Pulmonary artery endothelial cell (primary cell): ENCODE results near the gene OTX2. TPM values are rescaled to one million over a fixed set of nuclear protein-coding genes. Genes with fewer than 3 reads are reported as not detected.

Experiments
- DNase-seq: peaks from one replicate; pipeline ENCODE4 v3.0.0-alpha.2; 2011; ENCODE audit warnings: low read depth, low spot score
- total RNA-seq: library from RNA; depleted of rRNA; stranded (reverse); fragments of >200 nt; gene quantifications from 2 replicates; pipeline ENCODE4 v1.2.3, GENCODE V29; 2014

OTX2 gene
- total RNA-seq, 1 donor from 2014 or later: not detected

DNA sequence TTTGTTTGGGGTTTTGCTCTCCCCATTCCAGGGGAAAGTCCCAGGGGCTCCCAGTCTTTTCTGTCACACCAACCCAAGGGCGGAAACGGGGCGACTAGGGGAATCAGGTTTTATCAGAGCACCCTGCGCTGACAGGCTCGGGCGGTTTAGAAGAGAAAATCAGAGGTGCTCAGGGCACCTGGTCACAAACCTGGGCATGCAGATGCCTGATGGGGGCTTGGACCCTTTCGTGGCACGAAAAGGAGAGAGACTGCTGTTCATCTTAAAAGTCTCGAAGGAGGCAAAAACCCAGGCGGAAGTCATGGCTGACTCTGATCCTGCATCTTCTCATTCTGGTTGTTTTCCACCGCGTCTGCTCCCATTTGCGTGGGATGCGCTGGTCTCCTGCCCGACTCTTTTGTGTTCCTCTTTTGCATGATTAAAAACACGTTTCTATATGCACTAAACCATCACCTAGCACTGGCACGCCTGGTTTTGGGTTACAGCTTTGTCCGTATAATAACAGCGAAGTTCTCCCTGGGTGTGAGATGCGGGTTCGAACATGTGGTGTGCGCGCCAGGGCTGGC lies 13.2 kb downstream of the OTX2 start:
- no peak for DNase-seq

DNA sequence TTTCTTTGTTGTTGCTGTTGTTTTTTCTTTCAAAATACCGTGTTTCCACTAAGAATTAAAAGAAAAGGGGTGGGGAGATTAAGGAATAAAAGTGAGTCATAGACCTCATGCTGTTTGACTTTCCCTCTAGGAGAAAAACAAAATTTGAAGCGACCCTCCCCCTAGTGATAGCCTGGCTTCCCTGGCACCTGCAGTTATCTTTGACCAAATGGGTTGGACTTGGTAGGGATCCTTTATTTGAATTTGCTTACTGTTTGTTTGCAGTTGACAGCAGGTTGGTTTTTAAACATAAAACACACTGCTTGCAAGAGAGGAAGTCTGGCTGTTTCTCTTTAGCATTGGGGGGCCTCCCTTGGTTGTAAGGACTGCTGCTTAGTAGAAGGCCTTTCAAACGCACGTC lies 14.0 kb downstream of the OTX2 start:
- DNase-seq: no peak

DNA sequence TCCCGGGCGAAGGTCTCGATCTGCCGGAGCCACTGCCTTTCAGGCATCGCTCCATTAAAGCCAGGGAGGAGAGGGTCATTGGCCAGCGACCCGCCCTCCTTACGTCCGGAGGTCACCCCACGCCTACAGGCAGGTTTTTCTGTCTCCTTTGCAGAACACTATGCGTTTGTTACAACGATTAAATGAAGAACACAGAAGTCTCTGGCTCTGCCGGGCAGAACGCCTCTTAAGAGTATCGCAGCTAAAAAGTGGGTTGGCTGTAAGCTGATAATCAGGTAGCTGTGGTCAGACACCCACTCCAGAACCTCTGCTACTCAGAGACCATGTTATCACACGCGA lies 15.0 kb downstream of the OTX2 start:
- DNase-seq: no peak

DNA sequence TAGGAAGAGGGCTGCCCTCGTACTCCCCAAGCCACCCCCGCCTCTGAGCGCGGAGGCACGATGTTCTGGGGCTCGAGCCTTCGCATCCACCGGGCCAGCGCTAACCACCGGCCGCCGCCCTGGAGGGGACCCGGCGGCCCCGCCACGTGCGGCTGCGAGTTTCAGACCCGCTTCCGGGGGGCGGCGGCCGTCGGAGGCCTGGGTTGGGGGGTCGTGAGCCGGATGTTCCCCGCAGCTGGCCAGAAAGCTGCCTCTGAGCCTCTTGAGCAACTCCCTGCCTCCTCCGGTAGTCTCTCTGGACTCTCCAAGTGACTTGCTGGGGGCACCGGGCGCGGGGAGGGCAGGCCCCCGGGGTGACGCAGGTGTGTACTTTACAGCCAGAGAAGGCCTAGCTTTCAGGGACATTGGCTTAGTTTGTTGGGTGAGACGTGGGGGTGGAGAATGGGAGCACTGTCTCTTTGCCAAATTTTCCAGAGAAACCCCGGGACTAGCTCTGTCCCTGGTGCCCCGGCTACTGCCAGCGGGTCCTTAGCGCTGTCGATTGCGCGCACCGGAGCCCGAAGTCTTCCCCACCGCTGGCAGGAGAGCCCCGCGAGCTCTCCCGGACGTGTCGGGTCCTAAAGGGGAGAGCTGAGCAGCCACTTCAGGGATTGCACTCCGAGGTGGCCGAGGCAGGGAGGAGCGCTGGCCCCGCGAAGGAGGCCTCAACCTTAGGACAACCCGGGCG lies 15.6 kb downstream of the OTX2 start:
- DNase-seq: no peak

DNA sequence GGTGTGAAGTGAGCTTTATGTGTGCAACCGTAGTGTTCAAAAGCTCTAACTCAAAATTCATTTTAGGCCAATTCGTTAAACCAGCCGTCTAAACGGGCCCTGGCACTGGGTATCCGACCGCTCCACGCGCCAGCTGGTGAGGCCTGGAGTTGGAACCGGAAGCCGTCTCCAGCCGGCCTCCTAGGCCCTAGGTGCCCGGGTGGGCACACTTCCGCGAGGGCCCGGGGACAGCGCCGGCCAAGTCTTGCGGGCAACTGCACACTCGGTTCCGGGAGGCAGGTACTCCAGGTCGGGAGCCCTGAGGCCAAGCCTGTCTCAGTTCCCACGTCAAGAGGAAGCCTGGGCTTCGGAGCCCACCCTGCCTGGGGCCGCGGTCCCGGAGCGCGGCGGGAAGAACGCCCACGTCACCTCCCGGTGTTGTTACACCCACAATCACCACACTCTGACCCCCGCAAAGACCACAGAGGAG lies 16.2 kb downstream of the OTX2 start:
- DNase-seq: no peak

DNA sequence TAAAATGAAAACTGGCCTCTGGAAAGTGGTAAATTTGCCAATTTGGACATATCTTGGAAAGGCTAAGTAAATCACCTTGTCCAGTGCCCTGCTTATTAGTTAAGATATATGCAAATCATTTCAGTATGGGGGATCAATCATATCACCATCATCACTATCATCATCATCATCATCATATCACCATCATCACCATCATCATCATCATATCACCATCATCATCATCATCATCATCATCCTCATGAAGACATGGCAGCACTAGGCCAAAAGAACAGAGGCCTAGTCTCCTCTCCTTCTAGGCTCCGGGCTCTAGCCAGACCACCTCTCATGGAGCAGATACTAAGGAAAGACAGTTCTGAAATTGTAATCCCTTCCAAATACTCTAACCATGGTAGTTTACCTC lies 20.3 kb downstream of the OTX2 start:
- DNase-seq: no peak

DNA sequence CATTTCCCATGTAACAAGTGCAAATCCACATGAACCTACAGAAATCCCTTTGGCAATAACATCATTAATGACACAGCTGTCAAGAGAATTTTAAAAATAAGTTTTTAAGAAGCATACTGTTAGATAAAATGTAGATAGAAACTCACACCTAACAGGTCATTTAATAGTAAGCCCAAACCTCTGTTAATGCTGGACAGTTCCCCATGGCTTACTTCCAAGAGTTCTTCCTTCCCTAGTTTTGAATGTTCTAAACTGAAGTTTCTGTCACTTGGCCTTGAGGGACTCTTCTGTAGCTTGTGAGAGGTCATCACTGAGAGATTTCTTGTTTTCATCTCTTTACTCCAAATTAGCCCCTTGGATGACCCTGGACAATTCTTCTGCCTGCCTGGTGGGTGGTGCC lies 22.7 kb downstream of the OTX2 start:
- DNase-seq: no peak

DNA sequence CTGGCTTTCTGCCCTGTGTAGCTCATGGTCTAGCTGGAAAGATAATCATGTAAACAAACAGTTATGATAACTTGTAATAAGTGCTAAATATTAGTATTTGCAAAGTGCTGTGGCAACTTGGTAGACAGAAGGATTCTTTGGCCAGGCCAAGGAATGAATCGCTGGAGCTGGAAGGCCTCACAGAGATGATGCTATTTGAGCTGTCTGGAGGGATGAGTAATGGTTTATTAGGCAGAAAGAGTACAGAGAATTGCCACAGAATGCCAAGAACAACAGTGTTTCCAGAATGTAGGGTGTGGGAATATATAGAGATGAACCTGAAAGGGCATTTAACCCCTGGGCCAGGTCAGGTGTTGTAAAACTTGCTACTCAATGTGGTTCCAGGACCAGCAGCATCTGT lies 27.6 kb downstream of the OTX2 start:
- DNase-seq: no peak

DNA sequence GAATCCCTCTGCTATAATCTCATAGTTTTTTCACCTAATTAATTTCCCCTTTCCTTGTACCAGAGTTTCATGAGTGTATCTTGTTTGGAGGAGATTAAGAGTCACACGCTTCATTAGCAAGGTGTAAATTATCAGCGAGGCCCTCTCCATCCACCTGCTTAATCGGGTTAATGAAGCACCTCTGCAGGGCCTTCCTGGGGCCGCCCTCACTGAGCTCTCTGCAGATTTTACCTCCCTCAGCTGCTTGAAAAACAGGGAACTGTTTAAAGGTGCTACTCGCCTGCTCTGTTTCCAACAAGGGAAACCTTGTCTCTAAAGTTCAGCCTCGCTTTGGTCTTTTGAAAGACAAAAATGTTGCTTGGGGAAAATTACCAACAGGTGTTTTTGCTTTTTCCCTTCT lies 35.8 kb downstream of the OTX2 start:
- DNase-seq: no peak

DNA sequence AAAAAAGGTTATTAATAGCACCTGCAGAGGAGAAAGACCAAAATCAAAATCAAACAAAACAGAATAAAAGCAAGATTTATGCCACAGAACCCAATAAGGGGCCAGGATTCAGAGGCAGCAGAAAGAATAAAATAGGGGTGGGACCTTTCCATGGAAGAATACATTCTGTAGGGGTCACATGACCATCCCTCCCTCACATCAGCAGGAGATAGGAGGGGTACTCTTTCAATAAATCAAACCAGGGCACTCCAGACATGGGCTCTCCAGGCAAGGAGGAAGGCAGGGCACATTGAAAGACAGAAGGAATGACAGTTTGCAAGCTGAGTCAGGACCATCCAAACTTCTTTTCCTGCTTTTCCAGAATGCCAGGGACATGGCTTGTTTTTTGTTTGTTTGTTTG lies 39.8 kb downstream of the OTX2 start:
- DNase-seq: no peak

DNA sequence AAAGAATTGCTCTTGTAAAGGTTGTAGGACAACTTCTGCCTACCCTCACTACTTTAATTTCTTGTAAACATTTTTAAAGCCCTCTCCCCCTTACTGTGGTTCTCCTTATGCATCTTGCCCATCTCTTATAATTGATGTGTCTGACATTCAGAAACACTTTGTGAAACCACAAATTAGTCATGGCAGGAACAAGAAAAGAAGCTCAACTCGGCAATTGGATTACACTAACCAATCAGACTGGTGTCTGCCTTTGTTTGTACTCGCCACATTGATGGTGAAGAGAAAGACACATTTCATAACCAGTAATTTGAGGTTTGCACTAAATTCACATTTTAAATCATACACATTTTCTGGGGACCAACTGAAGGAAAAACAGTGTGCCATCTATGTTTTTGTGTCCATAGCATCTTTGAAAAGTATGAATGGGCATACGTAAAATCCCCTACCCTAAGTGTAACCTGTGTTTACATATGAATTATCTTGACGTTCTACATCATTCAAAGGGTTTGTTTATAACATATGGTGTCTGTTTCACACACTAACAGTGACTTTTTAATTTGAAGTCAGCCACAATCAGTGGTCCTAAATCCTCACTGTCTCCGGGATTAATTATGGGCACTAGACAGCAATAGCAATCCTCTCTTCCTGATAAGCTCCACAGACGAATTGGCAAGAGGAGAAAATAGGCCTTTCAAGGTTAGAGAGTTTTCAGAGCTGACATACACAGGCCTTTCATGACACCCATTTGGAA lies 49.9 kb downstream of the OTX2 start:
- DNase-seq: no peak

DNA sequence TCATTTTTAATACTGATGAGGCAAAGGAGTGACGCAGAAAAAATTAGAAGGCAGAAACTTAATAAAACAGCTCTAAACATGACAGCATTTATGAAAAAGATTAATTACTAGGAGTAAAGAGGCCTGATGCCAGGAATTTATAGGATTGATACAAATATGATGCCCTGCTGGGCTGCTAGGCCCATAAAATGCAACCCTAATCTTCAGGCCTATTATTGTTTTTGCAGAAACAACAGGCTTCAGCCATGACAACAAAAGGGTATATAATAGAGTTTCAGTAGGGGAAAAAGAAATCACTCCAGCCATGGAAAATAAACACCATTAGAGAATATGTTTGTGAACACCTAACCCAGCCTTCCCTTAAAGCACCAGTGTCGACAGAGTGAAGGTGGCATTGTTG lies 50.6 kb downstream of the OTX2 start:
- DNase-seq: no peak

DNA sequence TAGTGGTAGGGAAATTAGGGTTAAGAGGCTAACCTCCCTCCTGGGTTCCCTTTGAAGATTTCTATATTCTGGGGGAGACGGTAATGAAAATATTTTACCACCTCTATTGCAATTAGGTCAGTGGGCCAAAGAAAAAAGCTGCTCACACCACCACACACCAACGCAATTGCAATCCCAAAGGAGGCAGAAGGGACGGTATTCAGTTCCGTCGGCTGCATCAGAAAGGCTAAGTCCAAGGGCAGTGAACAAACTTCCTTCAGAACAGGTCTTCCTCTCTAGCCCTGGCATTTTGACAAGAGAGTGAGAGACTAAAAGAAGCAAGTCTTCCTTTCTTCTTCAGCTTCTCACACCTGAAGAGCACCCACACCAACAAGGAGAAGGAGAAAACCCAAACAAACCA lies 51.2 kb downstream of the OTX2 start:
- DNase-seq: no peak

DNA sequence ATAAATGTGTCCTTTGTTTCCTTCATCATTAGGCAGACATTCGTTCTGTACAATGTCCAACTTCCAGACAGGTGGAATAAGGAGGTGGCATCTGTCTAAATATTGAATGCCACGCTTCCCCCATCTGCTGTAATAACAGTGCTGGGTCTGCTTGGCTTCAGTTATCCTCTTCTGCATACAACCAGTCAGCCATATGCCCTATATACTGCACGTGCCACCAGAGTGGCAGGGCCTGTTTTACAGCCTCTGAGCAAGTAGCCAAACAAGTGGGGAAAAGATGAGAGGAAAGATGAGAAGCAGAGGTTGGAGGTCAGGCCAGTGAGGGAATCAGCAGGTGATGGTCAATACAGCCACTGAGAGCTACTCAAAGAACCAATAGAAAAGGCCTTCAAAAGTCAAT lies 55.4 kb downstream of the OTX2 start:
- no peak for DNase-seq

DNA sequence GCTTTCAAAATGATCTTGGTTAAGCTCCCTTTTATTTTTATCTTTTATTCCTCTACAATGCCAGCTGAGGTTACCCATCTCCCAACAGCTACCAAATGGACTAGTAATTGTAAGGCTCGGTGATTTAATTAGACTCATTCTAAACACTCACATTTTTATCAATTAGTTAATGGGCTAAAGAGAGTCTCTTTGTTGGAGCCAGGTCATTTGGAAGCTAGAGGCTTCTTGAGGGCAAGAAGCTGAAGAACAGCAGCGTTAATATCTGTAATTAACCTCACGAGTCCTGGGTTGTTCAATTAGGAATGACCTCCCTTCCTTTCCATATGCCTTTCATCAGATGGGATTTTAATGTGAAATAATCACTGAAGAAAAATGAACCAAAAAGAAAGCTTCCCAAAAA lies 56.9 kb downstream of the OTX2 start:
- no peak for DNase-seq

DNA sequence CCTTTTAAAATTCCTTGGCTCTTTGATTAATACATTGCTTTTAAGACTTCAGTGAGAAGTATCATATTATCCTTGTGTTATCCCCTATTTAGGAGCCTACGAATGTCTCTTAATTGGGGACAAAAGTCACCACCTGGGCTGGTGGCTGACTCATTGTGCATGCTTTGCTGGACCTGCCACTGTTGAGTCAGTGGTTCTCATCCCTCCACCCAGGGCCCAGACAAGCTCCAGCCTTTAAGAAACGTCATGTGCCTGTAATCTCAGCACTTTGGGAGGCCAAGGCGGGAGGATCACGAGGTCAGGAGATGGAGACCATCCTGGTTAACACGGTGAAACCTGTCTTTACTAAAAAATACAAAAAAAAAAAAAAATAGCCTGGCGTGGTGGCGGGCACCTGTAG lies 57.9 kb downstream of the OTX2 start:
- no peak for DNase-seq

DNA sequence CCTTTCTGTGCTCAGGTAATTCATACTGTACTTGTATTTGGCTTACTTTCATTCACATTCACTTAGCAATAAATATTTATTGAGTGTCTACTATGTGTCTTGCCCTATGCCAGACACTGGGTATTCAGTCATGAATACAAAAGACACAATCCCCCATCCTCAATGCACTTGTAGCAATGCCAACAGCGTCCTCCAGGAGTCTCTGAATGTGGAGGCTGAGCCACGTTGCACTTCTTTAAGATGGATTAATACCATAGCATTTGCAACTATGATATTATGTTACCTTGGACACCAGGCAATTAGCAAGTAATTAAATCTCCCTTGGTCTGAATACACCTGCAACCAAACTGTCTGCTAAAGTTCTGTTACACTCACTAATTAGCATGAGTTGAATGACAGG lies 58.8 kb downstream of the OTX2 start:
- DNase-seq: no peak

Other genes starting within 250 kb of the OTX2 start
- gene TMEM260, start 230.7 kb downstream of the OTX2 start, total RNA-seq: 10.3 and 11.6 TPM in 2 replicates